SK-N-SH treated with all-trans-retinoic acid at 6 μM for 48 hours (cell line): ENCODE results near the gene ANTXR2.

Experiments
- ATAC-seq: fragments of 200-7000 bp; cut with Tn5 transposase; 3 replicates; pipeline ENCODE4 v1.9.1; 2020; ENCODE audit warnings: mild to moderate bottlenecking, moderate library complexity
- ARNTL ChIP-seq: fragments of 450-650 bp; formaldehyde crosslinking; IDR thresholded peaks from 2 replicates; pipeline ENCODE4 v1.5.0; 2020; ENCODE audit warnings: low read depth, mild to moderate bottlenecking, moderate library complexity, borderline replicate concordance
- BACH2 ChIP-seq: fragments of 250-450 bp; sonication (Bioruptor Pico); IDR thresholded peaks from 2 replicates; pipeline ENCODE4 v1.9.0; 2021; ENCODE audit warnings: mild to moderate bottlenecking, borderline replicate concordance
- CREB5 ChIP-seq: fragments of 250-450 bp; sonication (Bioruptor Pico); IDR thresholded peaks from 2 replicates; pipeline ENCODE4 v1.5.1; 2020; ENCODE audit warnings: low read depth, mild to moderate bottlenecking, moderate library complexity
- CSDC2 ChIP-seq: fragments of 250-450 bp; sonication (Bioruptor Pico); IDR thresholded peaks from 2 replicates; pipeline ENCODE4 v1.5.0; 2020; ENCODE audit warnings: mild to moderate bottlenecking, moderate library complexity
- CSRNP3 ChIP-seq: fragments of 250-450 bp; sonication (Bioruptor Pico); IDR thresholded peaks from 2 replicates; pipeline ENCODE4 v1.5.1; 2021; ENCODE audit warnings: mild to moderate bottlenecking, moderate library complexity
- ESRRG ChIP-seq: fragments of 250-450 bp; sonication (Bioruptor Pico); IDR thresholded peaks from 2 replicates; pipeline ENCODE4 v1.6.1; 2021; ENCODE audit warnings: mild to moderate bottlenecking
- ISL1 ChIP-seq: fragments of 250-450 bp; sonication (Bioruptor Pico); IDR thresholded peaks from 2 replicates; pipeline ENCODE4 v2.1.2; 2022; ENCODE audit warnings: mild to moderate bottlenecking, moderate library complexity
- OSR1 ChIP-seq: fragments of 250-450 bp; sonication (Bioruptor Pico); IDR thresholded peaks from 2 replicates; pipeline ENCODE4 v1.8.0; 2022; ENCODE audit warnings: moderate library complexity, mild to moderate bottlenecking, inconsistent platforms
- PATZ1 ChIP-seq: fragments of 250-450 bp; sonication (Bioruptor Pico); IDR thresholded peaks from 2 replicates; pipeline ENCODE4 v1.8.0; 2020; ENCODE audit warnings: mild to moderate bottlenecking, moderate library complexity, borderline replicate concordance
- POU6F1 ChIP-seq: fragments of 250-450 bp; sonication (Bioruptor Pico); IDR thresholded peaks from 2 replicates; pipeline ENCODE4 v1.8.0; 2021; ENCODE audit warnings: low read depth, mild to moderate bottlenecking, moderate library complexity, borderline replicate concordance
- RARB ChIP-seq: fragments of 250-450 bp; sonication (Bioruptor Pico); IDR thresholded peaks from 2 replicates; pipeline ENCODE4 v1.8.0; 2021; ENCODE audit warnings: mild to moderate bottlenecking, moderate library complexity
- SNAI2 ChIP-seq: fragments of 250-450 bp; sonication (Bioruptor Pico); IDR thresholded peaks from 2 replicates; pipeline ENCODE4 v1.5.0; 2020; ENCODE audit warnings: mild to moderate bottlenecking, moderate library complexity
- TCF4 ChIP-seq: fragments of 250-450 bp; sonication (Bioruptor Pico); IDR thresholded peaks from 2 replicates; pipeline ENCODE4 v1.8.0; 2021; ENCODE audit warnings: mild to moderate bottlenecking, moderate library complexity, borderline replicate concordance
- TOX ChIP-seq: fragments of 250-450 bp; sonication (Bioruptor Pico); IDR thresholded peaks from 2 replicates; pipeline ENCODE4 v1.8.0; 2021; ENCODE audit warnings: mild to moderate bottlenecking, moderate library complexity, borderline replicate concordance
- TSHZ2 ChIP-seq: fragments of 250-450 bp; sonication (Bioruptor Pico); IDR thresholded peaks from 2 replicates; pipeline ENCODE4 v1.5.0; 2020; ENCODE audit warnings: mild to moderate bottlenecking, moderate library complexity
- ZC3H10 ChIP-seq: fragments of 250-450 bp; sonication (Bioruptor Pico); IDR thresholded peaks from 2 replicates; pipeline ENCODE4 v1.5.1; 2021; ENCODE audit warnings: mild to moderate bottlenecking, moderate library complexity
- ZFP3 ChIP-seq: fragments of 250-450 bp; sonication (Bioruptor Pico); IDR thresholded peaks from 2 replicates; pipeline ENCODE4 v1.5.0; 2020; ENCODE audit warnings: mild to moderate bottlenecking, moderate library complexity
- ZFP30 ChIP-seq: fragments of 450-650 bp; formaldehyde crosslinking; IDR thresholded peaks from 2 replicates; pipeline ENCODE4 v1.5.0; 2022; ENCODE audit warnings: mild to moderate bottlenecking, moderate library complexity
- ZNF70 ChIP-seq: fragments of 450-650 bp; formaldehyde crosslinking; IDR thresholded peaks from 2 replicates; pipeline ENCODE4 v1.5.0; 2020; ENCODE audit warnings: mild to moderate bottlenecking, moderate library complexity
- ZNF8 ChIP-seq: fragments of 450-650 bp; formaldehyde crosslinking; IDR thresholded peaks from 2 replicates; pipeline ENCODE4 v1.5.0; 2020; ENCODE audit warnings: mild to moderate bottlenecking, moderate library complexity

Gene ANTXR2

GRCh38 chr4:79898055-79898454, 175.0 kb downstream of the ANTXR2 start:
- ATAC-seq: no peak
- TF ChIP-seq TSHZ2 (no peak), ZFP3 (no peak), ZNF8 (no peak), ARNTL (CRISPR knock-in tag) (no peak), ZNF70 (CRISPR knock-in tag) (no peak), ISL1 (no peak)

- TF ChIP-seq ZFP3: no peak
- TF ChIP-seq OSR1: no peak
- TF ChIP-seq ZFP30 (CRISPR knock-in tag): no peak
- TF ChIP-seq SNAI2 (CRISPR knock-in tag): no peak
- no peak for TF ChIP-seq PATZ1 (CRISPR knock-in tag)
- no peak for TF ChIP-seq ZNF70 (CRISPR knock-in tag)
- no peak for TF ChIP-seq CREB5 (CRISPR knock-in tag)
- no peak for TF ChIP-seq ZC3H10
- TF ChIP-seq TSHZ2: no peak
- no peak for TF ChIP-seq BACH2 (CRISPR knock-in tag)
- TF ChIP-seq RARB (CRISPR knock-in tag): no peak
- no peak for TF ChIP-seq ARNTL (CRISPR knock-in tag)
- TF ChIP-seq TOX: no peak
- no peak for TF ChIP-seq CSDC2 (CRISPR knock-in tag)
- no peak for TF ChIP-seq CSRNP3 (CRISPR knock-in tag)
- TF ChIP-seq ZNF8: no peak
- TF ChIP-seq POU6F1 (CRISPR knock-in tag): no peak
- TF ChIP-seq, all 23 proteins: peak for 0
- no peak; the same call in 2 of the 3 replicates for ATAC-seq
Measured at GRCh38 chr4:79897174-79897573, 175.9 kb downstream of the ANTXR2 start.

GRCh38 chr4:79893456-79893855, 179.6 kb downstream of the ANTXR2 start:
- no peak for ATAC-seq
- TF ChIP-seq POU6F1 (CRISPR knock-in tag) (no peak), ESRRG (CRISPR knock-in tag) (no peak), CSDC2 (CRISPR knock-in tag) (no peak), ARNTL (CRISPR knock-in tag) (no peak), ZC3H10 (no peak), ZNF8 (no peak), CREB5 (CRISPR knock-in tag) (no peak), TCF4 (CRISPR knock-in tag) (no peak), OSR1 (no peak), ZFP3 (no peak), ZFP30 (CRISPR knock-in tag) (no peak), SNAI2 (CRISPR knock-in tag) (no peak), ISL1 (no peak)
